H9 (cell line): Measurements from ENCODE around the gene LGR5. TPM values are rescaled to one million over a fixed set of nuclear protein-coding genes. Genes with fewer than 3 reads are reported as not detected.

Experiments used
- DNase-seq: peaks from one replicate; pipeline ENCODE4 v3.0.0-alpha.2; 2017
- H2AFZ ChIP-seq: one replicate; pipeline ENCODE4 v1.6.1; 2013; ENCODE audit warnings: mild to moderate bottlenecking, low read length, control low read depth, moderate library complexity
- H2AK5ac ChIP-seq: 2 replicates; pipeline ENCODE4 v1.6.1; 2013; ENCODE audit warnings: low read length, control low read depth, mixed read lengths; ENCODE audit not compliant: insufficient read length
- H2BK120ac ChIP-seq: one replicate; pipeline ENCODE4 v1.6.1; 2013; ENCODE audit warnings: low read depth, mild to moderate bottlenecking, low read length, control low read depth, inconsistent platforms; ENCODE audit not compliant: poor library complexity, severe bottlenecking
- H2BK12ac ChIP-seq: 2 replicates; pipeline ENCODE4 v1.6.1; 2013; ENCODE audit warnings: low read length, control low read depth, mixed read lengths, low read depth; ENCODE audit not compliant: insufficient read length
- H2BK15ac ChIP-seq: 2 replicates; pipeline ENCODE4 v1.6.1; 2013; ENCODE audit warnings: low read depth, low read length, control low read depth
- H2BK20ac ChIP-seq: one replicate; pipeline ENCODE4 v1.6.1; 2013; ENCODE audit warnings: low read depth, mild to moderate bottlenecking, low read length, control low read depth, inconsistent platforms; ENCODE audit not compliant: poor library complexity, severe bottlenecking
- H2BK5ac ChIP-seq: 2 replicates; pipeline ENCODE4 v1.6.1; 2013; ENCODE audit warnings: low read length, control low read depth, mixed read lengths; ENCODE audit not compliant: insufficient read length
- H3K14ac ChIP-seq: 2 replicates; pipeline ENCODE4 v1.6.1; 2013; ENCODE audit warnings: low read length, control low read depth; ENCODE audit not compliant: insufficient read depth
- H3K18ac ChIP-seq: 2 replicates; pipeline ENCODE4 v1.6.1; 2013; ENCODE audit warnings: low read depth, mild to moderate bottlenecking, mixed read lengths, low read length, control low read depth; ENCODE audit not compliant: insufficient read length
- H3K23ac ChIP-seq: 2 replicates; pipeline ENCODE4 v1.6.1; 2013; ENCODE audit warnings: low read length, control low read depth, mixed read lengths, low read depth; ENCODE audit not compliant: insufficient read length
- H3K23me2 ChIP-seq: 2 replicates; pipeline ENCODE4 v1.6.1; 2013; ENCODE audit warnings: low read depth, mild to moderate bottlenecking, mixed read lengths, low read length, control low read depth; ENCODE audit not compliant: insufficient read length, poor library complexity, severe bottlenecking
- H3K27ac ChIP-seq: 2 replicates; pipeline ENCODE4 v1.5.1; 2013; ENCODE audit warnings: low read length, control low read depth, mixed read lengths, low read depth; ENCODE audit not compliant: insufficient read length
- H3K27me3 ChIP-seq: 2 replicates; pipeline ENCODE4 v1.6.1; 2013; ENCODE audit warnings: low read length, control low read depth, inconsistent platforms; ENCODE audit not compliant: insufficient read depth
- H3K4ac ChIP-seq: 2 replicates; pipeline ENCODE4 v1.6.1; 2013; ENCODE audit warnings: low read depth, mild to moderate bottlenecking, control low read depth, inconsistent platforms, low read length, moderate library complexity
- H3K4me1 ChIP-seq: 2 replicates; pipeline ENCODE4 v1.6.1; 2013; ENCODE audit warnings: low read length, control low read depth, inconsistent platforms; ENCODE audit not compliant: insufficient read depth
- H3K4me2 ChIP-seq: 2 replicates; pipeline ENCODE4 v1.6.1; 2013; ENCODE audit warnings: low read length, control low read depth, mixed read lengths; ENCODE audit not compliant: insufficient read length, insufficient read depth
- H3K56ac ChIP-seq: 2 replicates; pipeline ENCODE4 v1.6.1; 2013; ENCODE audit warnings: low read depth, mild to moderate bottlenecking, mixed read lengths, low read length, control low read depth; ENCODE audit not compliant: insufficient read length
- H3K79me1 ChIP-seq: 2 replicates; pipeline ENCODE4 v1.6.1; 2013; ENCODE audit warnings: low read depth, mild to moderate bottlenecking, moderate library complexity, low read length, control low read depth, inconsistent platforms; ENCODE audit not compliant: insufficient read depth, poor library complexity, severe bottlenecking
- H3K79me2 ChIP-seq: 2 replicates; pipeline ENCODE4 v1.6.1; 2013; ENCODE audit warnings: low read length, control low read depth, inconsistent platforms; ENCODE audit not compliant: insufficient read depth
- H3K9ac ChIP-seq: 2 replicates; pipeline ENCODE4 v1.6.1; 2013; ENCODE audit warnings: low read length, control low read depth, mixed read lengths; ENCODE audit not compliant: insufficient read length; ENCODE audit errors: extremely low read depth
- H3K9me3 ChIP-seq: one replicate; pipeline ENCODE4 v1.6.1; 2013; ENCODE audit warnings: low read depth, low read length, inconsistent platforms; ENCODE audit not compliant: control insufficient read depth
- H3T11ph ChIP-seq: one replicate; pipeline ENCODE4 v1.6.1; 2013; ENCODE audit warnings: mild to moderate bottlenecking, low read length, control low read depth, inconsistent platforms
- H4K20me1 ChIP-seq: one replicate; pipeline ENCODE4 v1.6.1; 2013; ENCODE audit not compliant: control insufficient read depth, insufficient read length, insufficient read depth
- H4K5ac ChIP-seq: 2 replicates; pipeline ENCODE4 v1.6.1; 2013; ENCODE audit warnings: low read depth, mild to moderate bottlenecking, mixed read lengths, low read length, control low read depth; ENCODE audit not compliant: insufficient read length
- H4K8ac ChIP-seq: replicated peaks from 2 replicates; pipeline ENCODE4 v1.6.1; 2013; ENCODE audit warnings: low read length, control low read depth, mixed read lengths, low read depth; ENCODE audit not compliant: insufficient read length
- H4K91ac ChIP-seq: 2 replicates; pipeline ENCODE4 v1.6.1; 2013; ENCODE audit warnings: low read depth, mild to moderate bottlenecking, moderate library complexity, mixed read lengths, low read length, control low read depth; ENCODE audit not compliant: insufficient read length
- H3K27ac Mint-ChIP-seq, 3 experiments: 2 replicates in 2 of 3; 3 replicates in 1 of 3; pipeline ENCODE4 v1.8.0; 2020 to 2021; ENCODE audit warnings: mixed read lengths in 3 of 3, mild to moderate bottlenecking in 1 of 3, moderate library complexity in 1 of 3
- H3K27me3 Mint-ChIP-seq: 2 replicates; pipeline ENCODE4 v1.8.0; 2021; ENCODE audit warnings: low read depth, mild to moderate bottlenecking, moderate library complexity, mixed read lengths
- H3K36me3 Mint-ChIP-seq, 3 experiments: 2 replicates in 2 of 3; 3 replicates in 1 of 3; pipeline ENCODE4 v1.8.0; 2020 to 2021; ENCODE audit warnings: low read depth in 3 of 3, mixed read lengths in 3 of 3; ENCODE audit not compliant: insufficient read depth in 1 of 3
- H3K4me1 Mint-ChIP-seq, 2 experiments: 2 replicates each; pipeline ENCODE4 v1.8.0; 2020; ENCODE audit warnings: mixed read lengths in 2 of 2
- H3K4me3 Mint-ChIP-seq, 2 experiments: 2 replicates in 1 of 2; 3 replicates in 1 of 2; pipeline ENCODE4 v1.8.0; 2020 to 2021; ENCODE audit warnings: mild to moderate bottlenecking in 2 of 2, mixed read lengths in 2 of 2, moderate library complexity in 1 of 2
- H3K9me3 Mint-ChIP-seq, 2 experiments: 2 replicates in 1 of 2; 3 replicates in 1 of 2; pipeline ENCODE4 v1.8.0; 2020; ENCODE audit warnings: mild to moderate bottlenecking in 2 of 2, mixed read lengths in 2 of 2, moderate library complexity in 1 of 2
- CTCF ChIP-seq: fragments of 200-600 bp; sonication (generic); conservative IDR thresholded peaks from 3 replicates; pipeline ENCODE4 v1.8.0; 2021; ENCODE audit warnings: antibody characterized with exemption, mild to moderate bottlenecking
- WGBS: extraction: QIAGEN DNeasy Blood & Tissue Kit; methylation state at CpG from one replicate; pipeline ENCODE4 v1.1.7; 2013; ENCODE audit warnings: missing lambda C conversion rate, low lambda C conversion rate, mixed read lengths; ENCODE audit not compliant: insufficient read length; ENCODE audit errors: extremely low coverage; 5-methylcytosine and 5-hydroxymethylcytosine counted together
- total RNA-seq: library from RNA; stranded (reverse); gene quantifications from 2 replicates; pipeline ENCODE4 v1.2.1, GENCODE V29; 2021

The LGR5 gene
- total RNA-seq, 1 experiment from 2014 or later = 0.09 TPM

DNA sequence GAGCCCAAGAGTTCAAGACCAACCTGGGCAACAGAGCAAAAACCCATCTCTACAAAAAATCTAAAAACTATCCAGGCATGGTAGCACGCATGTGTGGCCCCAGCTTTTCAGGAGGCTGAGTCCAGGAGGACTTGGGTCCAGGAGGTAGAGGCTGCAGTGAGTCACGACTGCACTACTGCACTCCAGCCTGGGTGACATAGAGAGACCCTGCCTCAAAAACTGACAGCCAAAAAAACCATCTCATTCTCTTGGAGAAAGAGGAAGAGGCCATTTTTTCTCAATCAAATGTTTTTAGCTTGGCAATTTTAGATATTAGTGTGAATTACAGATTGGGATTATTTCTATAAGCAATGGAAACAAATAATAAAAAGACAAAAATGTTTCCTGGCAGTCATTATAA is 185.9 kb downstream of the LGR5 start:
- H4K20me1 ChIP-seq = no peaks in the 10 kb centered on the region
- H4K8ac ChIP-seq = no peak overlapping the region
- H3K79me1 ChIP-seq = no peaks in the 10 kb centered on the region
- no peak for TF ChIP-seq CTCF
- H3K56ac ChIP-seq = no peak overlapping the region
- H3T11ph ChIP-seq = no peak overlapping the region
- H2AFZ ChIP-seq = no peak overlapping the region
- H2BK15ac ChIP-seq = no peak overlapping the region
- Mint-ChIP-seq H3K4me3 (no peak overlapping the region), H3K27me3 (no peaks in the 10 kb centered on the region), H3K36me3 (peaks cover 20 to 85% (median 71%) of the 10 kb centered on the region in 3 experiments), H3K4me1 (peaks cover 6 to 11% of the 10 kb centered on the region in 2 experiments), H3K27ac (no peak overlapping the region), H3K9me3 (no peaks in the 10 kb centered on the region)
- H3K27me3 ChIP-seq = no peaks in the 10 kb centered on the region
- no peak overlapping the region for H2AK5ac ChIP-seq
- no CpG with 5 or more reads among the region's 2 CpGs for WGBS
- DNase-seq = no peak
- H2BK12ac ChIP-seq = no peak overlapping the region
- H3K23me2 ChIP-seq = no peaks in the 10 kb centered on the region
- H3K14ac ChIP-seq = no peak overlapping the region
- no peak overlapping the region for H3K4ac ChIP-seq
- H4K5ac ChIP-seq = no peak overlapping the region
- H4K91ac ChIP-seq = no peak overlapping the region
- H3K9ac ChIP-seq = no peak overlapping the region
- H3K4me2 ChIP-seq = no peak overlapping the region
- no peaks in the 10 kb centered on the region for H3K9me3 ChIP-seq
- H3K27ac ChIP-seq = no peak overlapping the region
- no peaks in the 10 kb centered on the region for H3K4me1 ChIP-seq
- H3K79me2 ChIP-seq = no peaks in the 10 kb centered on the region
- H2BK5ac ChIP-seq = no peak overlapping the region
- no peak overlapping the region for H3K18ac ChIP-seq
- no peak overlapping the region for H2BK120ac ChIP-seq
- H3K23ac ChIP-seq = no peak overlapping the region
- H2BK20ac ChIP-seq = no peak overlapping the region
